B cell (primary cell): Measurements from ENCODE around the gene RBBP6. TPM values are rescaled to one million over a fixed set of nuclear protein-coding genes. Genes with fewer than 3 reads are reported as not detected.

Experiments
- ATAC-seq: fragments of 200-7000 bp; cut with Tn5 transposase; one replicate; pipeline ENCODE4 v1.10.0; 2021; ENCODE audit warnings: low read depth, mild to moderate bottlenecking, moderate number of reproducible peaks, moderate library complexity
- CTCF ChIA-PET: fragments of 350-600 bp; sonication (Branson Sonifier 250); formaldehyde crosslinking; loops from one replicate; lab custom pipeline; 2021; ENCODE audit warnings: antibody characterized with exemption, inconsistent platforms; lab: Charles Lee
- POLR2A ChIA-PET: fragments of 350-600 bp; sonication (Branson Sonifier 250); formaldehyde crosslinking; loops from one replicate; lab custom pipeline; 2021; ENCODE audit warnings: antibody characterized with exemption; lab: Charles Lee
- DNase-seq: peaks from one replicate; pipeline ENCODE4 v3.0.0; 2013
- H2AFZ ChIP-seq: 2 replicates; pipeline ENCODE4 v1.6.1; 2012; ENCODE audit warnings: mild to moderate bottlenecking, low read depth, low read length; ENCODE audit not compliant: insufficient read depth, poor library complexity, severe bottlenecking
- H3K27ac ChIP-seq, 2 donors: 1 replicate in 1 of 2; 2 replicates in 1 of 2; pipeline ENCODE4 v1.5.1; 2012 to 2013; ENCODE audit warnings: low read length in 2 of 2, mild to moderate bottlenecking in 2 of 2, moderate library complexity in 1 of 2
- H3K27me3 ChIP-seq, 4 experiments: fragments of 200-600 bp in 1 of 4; sonication (generic) in 1 of 4; replicated peaks in 1 of 4; 1 replicate in 2 of 4; 2 replicates in 2 of 4; pipeline versions ENCODE4 v1.6.1 to v1.7.0; 2013 to 2016; ENCODE audit warnings: low read length in 3 of 4, mild to moderate bottlenecking in 2 of 4, mixed read lengths in 1 of 4, moderate library complexity in 1 of 4; ENCODE audit not compliant: insufficient read depth in 4 of 4, control insufficient read depth in 3 of 4; ENCODE audit errors: control extremely low read depth in 1 of 4
- H3K36me3 ChIP-seq, 2 experiments: replicated peaks in 1 of 2; 1 replicate in 1 of 2; 2 replicates in 1 of 2; pipeline versions ENCODE4 v1.6.1 to v1.7.1; 2013; ENCODE audit warnings: low read length in 1 of 2; ENCODE audit not compliant: insufficient read depth in 2 of 2, control insufficient read depth in 1 of 2; ENCODE audit errors: control extremely low read depth in 1 of 2, extremely low read depth in 1 of 2
- H3K4me1 ChIP-seq, 2 donors: fragments of 200-600 bp in 1 of 2; sonication (generic) in 1 of 2; 1 replicate in 1 of 2; 2 replicates in 1 of 2; pipeline versions ENCODE4 v1.5.1 to v1.6.1; 2013 to 2017; ENCODE audit warnings: low read length in 2 of 2; ENCODE audit not compliant: control insufficient read depth in 2 of 2, insufficient read depth in 2 of 2
- H3K4me2 ChIP-seq: replicated peaks from 2 replicates; pipeline ENCODE3; 2012; ENCODE audit warnings: mild to moderate bottlenecking, low read depth, low read length; ENCODE audit not compliant: poor library complexity, severe bottlenecking
- H3K4me3 ChIP-seq, 5 experiments: fragments of 200-600 bp in 1 of 5; sonication (generic) in 1 of 5; 1 replicate in 3 of 5; 2 replicates in 2 of 5; pipeline versions ENCODE4 v1.5.1 to v1.7.0; 2011 to 2016; ENCODE audit warnings: low read length in 4 of 5, mild to moderate bottlenecking in 4 of 5, low read depth in 2 of 5, control low read depth in 1 of 5, moderate library complexity in 1 of 5; ENCODE audit not compliant: insufficient read depth in 1 of 5; ENCODE audit errors: control extremely low read depth in 1 of 5, extremely low read depth in 1 of 5
- H3K79me2 ChIP-seq: fragments of 200-600 bp; sonication (generic); one replicate; pipeline ENCODE4 v1.6.0; 2016; ENCODE audit warnings: low read length; ENCODE audit not compliant: control insufficient read depth, insufficient read depth
- H3K9ac ChIP-seq: fragments of 200-600 bp; sonication (generic); 2 replicates; pipeline ENCODE4 v1.6.1; 2017; ENCODE audit warnings: mild to moderate bottlenecking, low read length, moderate library complexity
- H3K9me3 ChIP-seq, 3 donors: one replicate each; pipeline versions ENCODE4 v1.6.1 to v1.7.1; 2013; ENCODE audit warnings: low read length in 2 of 3; ENCODE audit not compliant: control insufficient read depth in 2 of 3, insufficient read depth in 1 of 3; ENCODE audit errors: control extremely low read depth in 1 of 3
- H4K20me1 ChIP-seq: 2 replicates; pipeline ENCODE4 v1.6.0; 2012; ENCODE audit warnings: mild to moderate bottlenecking, low read length; ENCODE audit not compliant: insufficient read depth, control insufficient read depth, poor library complexity, severe bottlenecking
- H3K27ac Mint-ChIP-seq: one replicate; pipeline ENCODE4 v1.8.0; 2021; ENCODE audit warnings: mixed read lengths
- H3K27me3 Mint-ChIP-seq: one replicate; pipeline ENCODE4 v1.8.0; 2021; ENCODE audit warnings: mixed read lengths
- H3K4me1 Mint-ChIP-seq: one replicate; pipeline ENCODE4 v1.8.0; 2021; ENCODE audit warnings: mixed read lengths
- H3K4me3 Mint-ChIP-seq: one replicate; pipeline ENCODE4 v1.8.0; 2021; ENCODE audit warnings: mixed read lengths
- H3K9me3 Mint-ChIP-seq: one replicate; pipeline ENCODE4 v1.8.0; 2022; ENCODE audit warnings: mixed read lengths; ENCODE audit not compliant: insufficient read depth
- EZH2 ChIP-seq: IDR thresholded peaks from 2 replicates; pipeline ENCODE4 v1.6.1; 2012; ENCODE audit warnings: borderline replicate concordance, low read depth, mild to moderate bottlenecking, moderate library complexity, low read length; ENCODE audit not compliant: insufficient read depth, poor library complexity, severe bottlenecking
- WGBS: methylation state at CpG from one replicate; pipeline ENCODE4 v1.1.5; 2013; ENCODE audit warnings: missing lambda C conversion rate; ENCODE audit not compliant: insufficient coverage; 5-methylcytosine and 5-hydroxymethylcytosine counted together
- intact Hi-C: fragments of 100-400 bp; cut with micrococcal nuclease; formaldehyde crosslinking; loops from one replicate; pipeline ENCODE4 v1.10.0; 2022
- polyA plus RNA-seq: library from polyadenylated mRNA; depleted of rRNA; stranded (reverse); fragments of >200 nt; gene quantifications from 2 replicates; pipeline ENCODE4 v1.2.3, GENCODE V29; 2012
- total RNA-seq, 2 donors: library from RNA; stranded (reverse); fragments of 120-200 nt in 1 of 2; gene quantifications; 1 replicate in 1 of 2; 2 replicates in 1 of 2; pipeline versions ENCODE4 v1.2.3 to v1.2.4, GENCODE V29; 2013 to 2022
- TF ChIP-seq, protein P1 (sequence below): fragments of 200-600 bp; IDR thresholded peaks from one replicate; pipeline ENCODE4 v1.8.0; 2022; ENCODE audit warnings: antibody characterized with exemption, mild to moderate bottlenecking

Gene RBBP6
- total and polyA plus RNA-seq, 2 donors (not counting 1 experiment from before 2014, with no cell fraction given), result 107 to 132 TPM

DNA sequence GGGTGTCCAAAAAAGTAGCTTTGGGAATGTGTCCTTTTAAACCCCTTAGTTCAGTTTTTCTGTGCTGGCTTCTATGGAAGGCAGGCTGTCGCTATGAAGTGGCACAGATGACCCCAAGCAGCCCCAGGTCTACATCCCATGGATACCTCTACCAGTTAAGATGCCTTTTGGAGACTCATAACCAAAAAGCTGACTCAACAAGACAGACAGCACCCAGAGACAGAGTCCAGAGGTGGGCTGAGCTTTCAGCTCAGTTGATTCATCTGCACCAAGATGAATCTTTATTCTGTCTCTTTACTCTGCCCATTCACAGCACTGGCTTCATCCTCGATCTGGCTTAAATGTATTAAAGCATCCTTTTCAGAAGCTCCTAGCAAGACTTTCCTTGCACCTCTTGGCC lies 29.8 kb upstream of the RBBP6 start:
- POLR2A ChIA-PET, result no interaction called here
- no peak overlapping the region for H2AFZ ChIP-seq
- intact Hi-C loops, result no loop called here

DNA sequence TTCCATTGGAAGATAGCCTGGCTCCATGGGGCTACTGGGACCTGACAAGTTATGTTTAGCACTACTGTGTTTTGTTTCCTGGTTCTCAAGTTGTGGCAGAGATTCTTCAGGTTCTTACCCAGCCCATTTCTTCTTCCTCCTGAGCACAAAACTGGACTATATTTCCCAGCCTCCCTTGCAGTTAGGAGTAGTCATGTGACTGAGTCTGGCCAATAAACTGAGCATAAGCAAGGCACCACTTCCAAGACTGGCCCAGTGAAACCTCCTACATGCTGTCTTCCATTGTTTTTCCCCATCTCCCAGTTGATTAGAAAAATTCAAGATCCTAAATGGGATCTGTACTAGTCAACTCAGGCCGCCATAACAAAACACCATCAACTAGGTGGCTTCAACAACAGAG lies 28.2 kb upstream of the RBBP6 start:
- H3K36me3 ChIP-seq, result no peaks in the 10 kb centered on the region

More for the DNA sequence above, 29.8 kb upstream of the RBBP6 start:
- Histone ChIP-seq H3K9ac (no peak overlapping the region), H3K36me3 (no peaks in the 10 kb centered on the region), H3K9me3 (no peaks in the 10 kb centered on the region), H4K20me1 (no peaks in the 10 kb centered on the region), H3K4me3 (no peak overlapping the region), H3K4me2 (no peak overlapping the region), H3K4me1 (no peaks in the 10 kb centered on the region), H3K27me3 (peaks cover 0 to 9% (median 1%) of the 10 kb centered on the region in 4 experiments), H3K27ac (no peak overlapping the region), H3K79me2 (no peaks in the 10 kb centered on the region)
- H3K27ac Mint-ChIP-seq, result no peak overlapping the region
- TF ChIP-seq EZH2, result no peak
- TF ChIP-seq, protein P1, sequence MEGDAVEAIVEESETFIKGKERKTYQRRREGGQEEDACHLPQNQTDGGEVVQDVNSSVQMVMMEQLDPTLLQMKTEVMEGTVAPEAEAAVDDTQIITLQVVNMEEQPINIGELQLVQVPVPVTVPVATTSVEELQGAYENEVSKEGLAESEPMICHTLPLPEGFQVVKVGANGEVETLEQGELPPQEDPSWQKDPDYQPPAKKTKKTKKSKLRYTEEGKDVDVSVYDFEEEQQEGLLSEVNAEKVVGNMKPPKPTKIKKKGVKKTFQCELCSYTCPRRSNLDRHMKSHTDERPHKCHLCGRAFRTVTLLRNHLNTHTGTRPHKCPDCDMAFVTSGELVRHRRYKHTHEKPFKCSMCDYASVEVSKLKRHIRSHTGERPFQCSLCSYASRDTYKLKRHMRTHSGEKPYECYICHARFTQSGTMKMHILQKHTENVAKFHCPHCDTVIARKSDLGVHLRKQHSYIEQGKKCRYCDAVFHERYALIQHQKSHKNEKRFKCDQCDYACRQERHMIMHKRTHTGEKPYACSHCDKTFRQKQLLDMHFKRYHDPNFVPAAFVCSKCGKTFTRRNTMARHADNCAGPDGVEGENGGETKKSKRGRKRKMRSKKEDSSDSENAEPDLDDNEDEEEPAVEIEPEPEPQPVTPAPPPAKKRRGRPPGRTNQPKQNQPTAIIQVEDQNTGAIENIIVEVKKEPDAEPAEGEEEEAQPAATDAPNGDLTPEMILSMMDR, result no peak
- 96% methylated on average over 2 of the region's 2 CpGs for WGBS
- H3K4me3 Mint-ChIP-seq, result no peak overlapping the region
- H3K4me1 Mint-ChIP-seq, result no peaks in the 10 kb centered on the region
- H3K27me3 Mint-ChIP-seq, result peaks cover 17% of the 10 kb centered on the region
- ATAC-seq (no peak), DNase-seq (no peak)
- H3K9me3 Mint-ChIP-seq, result no peaks in the 10 kb centered on the region
- CTCF ChIA-PET, result interaction anchor here (1.5 to 1.6 kb wide), 2 partner anchors 706 to 717 kb away, joined by 3 to 4 read pairs; no protein-coding TSS in a partner anchor

More for the DNA sequence above, 28.2 kb upstream of the RBBP6 start:
- Mint-ChIP-seq H3K27ac (no peak overlapping the region), H3K9me3 (no peaks in the 10 kb centered on the region), H3K4me3 (no peak overlapping the region), H3K27me3 (peaks cover 10% of the 10 kb centered on the region), H3K4me1 (no peaks in the 10 kb centered on the region)
- Histone ChIP-seq H3K79me2 (no peaks in the 10 kb centered on the region), H3K4me3 (no peak overlapping the region), H3K27me3 (peaks cover 0 to 2% (median 0%) of the 10 kb centered on the region in 4 experiments), H2AFZ (no peak overlapping the region), H3K4me1 (no peaks in the 10 kb centered on the region), H3K27ac (no peak overlapping the region), H3K4me2 (no peak overlapping the region), H3K9me3 (no peaks in the 10 kb centered on the region), H4K20me1 (no peaks in the 10 kb centered on the region), H3K9ac (no peak overlapping the region)
- CTCF ChIA-PET, result no interaction called here
- POLR2A ChIA-PET, result no interaction called here
- no CpG with 5 or more reads among the region's 1 CpG for WGBS
- TF ChIP-seq, protein P1, result no peak
- no peak for TF ChIP-seq EZH2
- intact Hi-C loops, result no loop called here
- ATAC-seq (no peak), DNase-seq (no peak)
